GM23338 (cell line): ENCODE results near the gene TTYH3. TPM values are rescaled to one million over a fixed set of nuclear protein-coding genes. Genes with fewer than 3 reads are reported as not detected.

Experiments
- ATAC-seq: fragments of 200-7000 bp; cut with Tn5 transposase; 3 replicates; pipeline ENCODE4 v1.9.1; 2020
- DNase-seq: peaks from one replicate; pipeline ENCODE4 v3.0.0-alpha.2; 2015; ENCODE audit warnings: low spot score
- H2AFZ ChIP-seq: fragments of 200-600 bp; sonication (generic); 2 replicates; pipeline ENCODE4 v1.8.0; 2016; ENCODE audit warnings: antibody characterized with exemption, mild to moderate bottlenecking, moderate library complexity
- H3F3A ChIP-seq: fragments of 200-600 bp; sonication (generic); replicated peaks from 2 replicates; pipeline ENCODE4 v1.8.0; 2017; ENCODE audit warnings: antibody characterized with exemption, mixed run types, low read depth
- H3K27ac ChIP-seq: fragments of 200-600 bp; sonication (generic); 2 replicates; pipeline ENCODE4 v1.6.1; 2016; ENCODE audit warnings: low read depth
- H3K27me3 ChIP-seq: fragments of 200-600 bp; sonication (generic); 2 replicates; pipeline ENCODE4 v1.8.0; 2016; ENCODE audit warnings: mild to moderate bottlenecking, mixed run types, moderate library complexity; ENCODE audit not compliant: insufficient read depth
- H3K36me3 ChIP-seq: fragments of 200-600 bp; sonication (generic); 2 replicates; pipeline ENCODE4 v1.8.0; 2016; ENCODE audit warnings: mild to moderate bottlenecking; ENCODE audit not compliant: insufficient read depth
- H3K4me1 ChIP-seq: fragments of 200-600 bp; sonication (generic); 2 replicates; pipeline ENCODE4 v1.8.0; 2016; ENCODE audit warnings: mild to moderate bottlenecking, moderate library complexity; ENCODE audit not compliant: insufficient read depth
- H3K4me2 ChIP-seq: fragments of 200-600 bp; sonication (generic); 2 replicates; pipeline ENCODE4 v1.7.1; 2017; ENCODE audit warnings: mixed run types
- H3K4me3 ChIP-seq: fragments of 200-600 bp; sonication (generic); 2 replicates; pipeline ENCODE4 v1.6.1; 2016; ENCODE audit warnings: mixed run types
- H3K79me2 ChIP-seq: fragments of 200-600 bp; sonication (generic); replicated peaks from 2 replicates; pipeline ENCODE4 v1.8.0; 2017; ENCODE audit warnings: mild to moderate bottlenecking; ENCODE audit not compliant: insufficient read depth
- H3K9me2 ChIP-seq: fragments of 200-600 bp; sonication (generic); 2 replicates; pipeline ENCODE4 v1.8.0; 2017; ENCODE audit not compliant: insufficient read depth
- H4K20me1 ChIP-seq: fragments of 200-600 bp; sonication (generic); replicated peaks from 2 replicates; pipeline ENCODE4 v1.8.0; 2017; ENCODE audit warnings: mild to moderate bottlenecking; ENCODE audit not compliant: insufficient read depth
- H3K27ac Mint-ChIP-seq: 2 replicates; pipeline ENCODE4 v1.8.0; 2020; ENCODE audit warnings: inconsistent platforms, mild to moderate bottlenecking, moderate library complexity, mixed read lengths
- H3K27me3 Mint-ChIP-seq: 3 replicates; pipeline ENCODE4 v1.8.0; 2022; ENCODE audit warnings: low read depth, mild to moderate bottlenecking, moderate library complexity, mixed read lengths, inconsistent platforms; ENCODE audit not compliant: insufficient read depth, poor library complexity
- H3K36me3 Mint-ChIP-seq: 3 replicates; pipeline ENCODE4 v1.8.0; 2021; ENCODE audit warnings: low read depth, mild to moderate bottlenecking, inconsistent platforms, moderate library complexity, mixed read lengths
- H3K4me1 Mint-ChIP-seq: 3 replicates; pipeline ENCODE4 v1.8.0; 2020; ENCODE audit warnings: mild to moderate bottlenecking, inconsistent platforms, mixed read lengths
- H3K4me3 Mint-ChIP-seq: 3 replicates; pipeline ENCODE4 v1.8.0; 2021; ENCODE audit warnings: moderate library complexity, mild to moderate bottlenecking, inconsistent platforms, mixed read lengths
- H3K9me3 Mint-ChIP-seq: 3 replicates; pipeline ENCODE4 v1.8.0; 2020; ENCODE audit warnings: moderate library complexity, mild to moderate bottlenecking, inconsistent platforms, mixed read lengths
- EZH2phosphoT487 ChIP-seq: fragments of 200-600 bp; sonication (generic); IDR thresholded peaks from one replicate; pipeline ENCODE4 v1.8.1; 2018; ENCODE audit warnings: antibody characterized with exemption; ENCODE audit not compliant: unreplicated experiment
- polyA plus RNA-seq: library from polyadenylated mRNA; unstranded; fragments of >200 nt; fragmentation: Nextera tagmentation; extraction: Ambion mirVana; gene quantifications from 2 replicates; pipeline ENCODE4 v1.2.1, GENCODE V29; 2016
- total RNA-seq: library from RNA; depleted of rRNA; stranded (reverse); fragments of >200 nt; shearing (Covaris generic); gene quantifications from 2 replicates; pipeline ENCODE4 v1.2.3, GENCODE V29; 2014
- TF ChIP-seq, protein P1 (sequence below): IDR thresholded peaks from one replicate; pipeline ENCODE4 v1.6.1; 2018; ENCODE audit warnings: antibody characterized with exemption; ENCODE audit not compliant: unreplicated experiment
- TF ChIP-seq, protein P2 (sequence below), 2 experiments: fragments of 200-600 bp in 1 of 2; sonication (generic) in 1 of 2; conservative IDR thresholded peaks; 2 replicates each; pipeline versions ENCODE4 v1.5.1 to v1.6.1; 2016 to 2017; ENCODE audit warnings: antibody characterized with exemption in 2 of 2, low read depth in 2 of 2, mild to moderate bottlenecking in 2 of 2, moderate library complexity in 1 of 2

TTYH3 gene
- total and polyA plus RNA-seq, 2 experiments from 2014 or later = 59.6 to 126 TPM

DNA sequence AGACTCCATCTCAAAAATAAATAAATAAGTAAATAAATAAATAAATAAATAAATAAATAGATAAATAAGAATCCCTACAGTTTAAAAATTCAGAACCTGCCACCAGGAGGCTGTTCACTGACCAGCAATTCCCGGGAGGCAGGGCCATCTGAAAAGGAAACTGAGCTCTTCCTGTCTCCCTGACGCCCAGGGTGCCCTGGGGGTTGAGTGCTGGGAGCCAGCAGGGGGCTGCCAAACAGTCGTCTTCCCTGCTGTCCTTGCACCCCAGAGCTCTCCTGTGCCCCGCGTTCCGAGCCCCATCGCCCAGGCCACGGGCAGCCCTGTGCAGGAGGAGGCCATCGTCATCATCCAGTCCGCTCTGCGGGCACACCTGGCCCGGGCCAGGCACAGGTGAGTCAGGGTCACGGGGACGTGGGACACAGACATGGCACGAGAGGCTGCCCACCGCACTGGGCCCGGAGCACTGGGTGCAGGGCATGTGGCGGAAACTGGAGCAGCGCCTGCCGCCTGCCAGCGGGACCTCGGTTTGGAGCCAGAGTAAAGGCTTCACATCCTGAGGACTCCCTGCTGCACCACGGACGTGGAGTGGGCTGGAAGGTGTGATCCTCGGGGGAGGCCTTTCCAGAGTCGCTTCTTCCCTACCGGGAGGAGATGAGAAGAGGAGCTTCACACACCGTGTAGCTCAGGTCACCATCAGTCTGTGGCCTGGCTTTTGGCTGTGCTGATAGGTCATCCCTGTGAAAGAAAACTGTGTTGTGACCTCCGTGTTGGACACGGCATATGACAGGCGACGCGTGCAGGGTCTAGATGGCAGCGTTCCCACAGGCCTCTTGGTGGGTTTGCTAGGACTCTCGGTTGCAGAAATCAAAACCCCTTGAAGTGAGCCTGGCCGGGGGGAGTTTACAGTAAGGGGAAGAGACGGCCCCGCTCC lies 25.9 kb upstream of the TTYH3 start:
- H3K36me3 ChIP-seq = no peaks in the 10 kb centered on the region
- no peaks in the 10 kb centered on the region for H3K4me1 ChIP-seq
- H3K9me2 ChIP-seq = no peaks in the 10 kb centered on the region
- H3K36me3 Mint-ChIP-seq = no peaks in the 10 kb centered on the region; the same call in 2 of the 3 replicates
- H4K20me1 ChIP-seq = no peaks in the 10 kb centered on the region
- ATAC-seq (no peak), DNase-seq (no peak)
- no peak overlapping the region for H2AFZ ChIP-seq
- H3K79me2 ChIP-seq = no peaks in the 10 kb centered on the region
- H3K27me3 ChIP-seq = no peaks in the 10 kb centered on the region
- H3K4me2 ChIP-seq = no peak overlapping the region
- H3K9me3 Mint-ChIP-seq = no peaks in the 10 kb centered on the region
- no peak overlapping the region for H3K4me3 Mint-ChIP-seq
- H3F3A ChIP-seq = 0 out of 2 replicates have a peak, but pooled peaks cover 4% of the 10 kb centered on the region
- no peak overlapping the region for H3K27ac ChIP-seq
- TF ChIP-seq, protein P1, sequence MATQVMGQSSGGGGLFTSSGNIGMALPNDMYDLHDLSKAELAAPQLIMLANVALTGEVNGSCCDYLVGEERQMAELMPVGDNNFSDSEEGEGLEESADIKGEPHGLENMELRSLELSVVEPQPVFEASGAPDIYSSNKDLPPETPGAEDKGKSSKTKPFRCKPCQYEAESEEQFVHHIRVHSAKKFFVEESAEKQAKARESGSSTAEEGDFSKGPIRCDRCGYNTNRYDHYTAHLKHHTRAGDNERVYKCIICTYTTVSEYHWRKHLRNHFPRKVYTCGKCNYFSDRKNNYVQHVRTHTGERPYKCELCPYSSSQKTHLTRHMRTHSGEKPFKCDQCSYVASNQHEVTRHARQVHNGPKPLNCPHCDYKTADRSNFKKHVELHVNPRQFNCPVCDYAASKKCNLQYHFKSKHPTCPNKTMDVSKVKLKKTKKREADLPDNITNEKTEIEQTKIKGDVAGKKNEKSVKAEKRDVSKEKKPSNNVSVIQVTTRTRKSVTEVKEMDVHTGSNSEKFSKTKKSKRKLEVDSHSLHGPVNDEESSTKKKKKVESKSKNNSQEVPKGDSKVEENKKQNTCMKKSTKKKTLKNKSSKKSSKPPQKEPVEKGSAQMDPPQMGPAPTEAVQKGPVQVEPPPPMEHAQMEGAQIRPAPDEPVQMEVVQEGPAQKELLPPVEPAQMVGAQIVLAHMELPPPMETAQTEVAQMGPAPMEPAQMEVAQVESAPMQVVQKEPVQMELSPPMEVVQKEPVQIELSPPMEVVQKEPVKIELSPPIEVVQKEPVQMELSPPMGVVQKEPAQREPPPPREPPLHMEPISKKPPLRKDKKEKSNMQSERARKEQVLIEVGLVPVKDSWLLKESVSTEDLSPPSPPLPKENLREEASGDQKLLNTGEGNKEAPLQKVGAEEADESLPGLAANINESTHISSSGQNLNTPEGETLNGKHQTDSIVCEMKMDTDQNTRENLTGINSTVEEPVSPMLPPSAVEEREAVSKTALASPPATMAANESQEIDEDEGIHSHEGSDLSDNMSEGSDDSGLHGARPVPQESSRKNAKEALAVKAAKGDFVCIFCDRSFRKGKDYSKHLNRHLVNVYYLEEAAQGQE = no peak
- TF ChIP-seq EZH2phosphoT487 = no peak
- H3K4me3 ChIP-seq = no peak overlapping the region
- peaks cover 8% of the 10 kb centered on the region for H3K27me3 Mint-ChIP-seq
- peaks cover 13% of the 10 kb centered on the region for H3K4me1 Mint-ChIP-seq
- no peak overlapping the region for H3K27ac Mint-ChIP-seq

DNA sequence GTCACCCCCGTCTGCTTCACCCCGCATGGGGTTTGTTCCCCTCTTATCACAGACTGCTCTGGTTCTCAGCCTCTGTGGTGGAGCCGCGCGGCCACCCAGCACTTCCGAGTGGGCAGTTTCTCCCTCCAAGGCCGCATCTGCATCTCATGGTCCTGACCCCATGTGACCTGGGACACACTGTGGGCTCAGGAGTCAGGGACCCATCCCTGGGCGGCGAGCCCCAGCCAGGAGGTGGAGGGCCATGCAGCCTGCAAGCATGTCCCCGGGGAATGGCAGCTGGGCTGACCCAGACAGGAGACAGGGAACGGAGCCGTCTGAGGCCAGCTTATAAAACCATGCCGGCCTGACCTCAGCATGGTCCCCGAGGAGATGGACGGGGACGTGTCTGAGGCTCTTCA lies 25.2 kb upstream of the TTYH3 start:
- ATAC-seq = no peak

More for the DNA sequence above, 25.2 kb upstream of the TTYH3 start:
- no peaks in the 10 kb centered on the region for H3K27me3 ChIP-seq
- DNase-seq = no peak
- no peaks in the 10 kb centered on the region for H3K79me2 ChIP-seq
- no peaks in the 10 kb centered on the region for H4K20me1 ChIP-seq
- H3K4me1 Mint-ChIP-seq = peaks cover 13% of the 10 kb centered on the region
- no peak overlapping the region for H3K4me3 Mint-ChIP-seq
- H3K27me3 Mint-ChIP-seq = peaks cover 8% of the 10 kb centered on the region
- TF ChIP-seq, protein P2, sequence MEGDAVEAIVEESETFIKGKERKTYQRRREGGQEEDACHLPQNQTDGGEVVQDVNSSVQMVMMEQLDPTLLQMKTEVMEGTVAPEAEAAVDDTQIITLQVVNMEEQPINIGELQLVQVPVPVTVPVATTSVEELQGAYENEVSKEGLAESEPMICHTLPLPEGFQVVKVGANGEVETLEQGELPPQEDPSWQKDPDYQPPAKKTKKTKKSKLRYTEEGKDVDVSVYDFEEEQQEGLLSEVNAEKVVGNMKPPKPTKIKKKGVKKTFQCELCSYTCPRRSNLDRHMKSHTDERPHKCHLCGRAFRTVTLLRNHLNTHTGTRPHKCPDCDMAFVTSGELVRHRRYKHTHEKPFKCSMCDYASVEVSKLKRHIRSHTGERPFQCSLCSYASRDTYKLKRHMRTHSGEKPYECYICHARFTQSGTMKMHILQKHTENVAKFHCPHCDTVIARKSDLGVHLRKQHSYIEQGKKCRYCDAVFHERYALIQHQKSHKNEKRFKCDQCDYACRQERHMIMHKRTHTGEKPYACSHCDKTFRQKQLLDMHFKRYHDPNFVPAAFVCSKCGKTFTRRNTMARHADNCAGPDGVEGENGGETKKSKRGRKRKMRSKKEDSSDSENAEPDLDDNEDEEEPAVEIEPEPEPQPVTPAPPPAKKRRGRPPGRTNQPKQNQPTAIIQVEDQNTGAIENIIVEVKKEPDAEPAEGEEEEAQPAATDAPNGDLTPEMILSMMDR (conservative IDR thresholded peaks at IDR 0.05; ENCODE audit: low read depth in 2 of 2) = no peak
- no peaks in the 10 kb centered on the region for H3K9me3 Mint-ChIP-seq
- no peak overlapping the region for H3K4me2 ChIP-seq
- H3K9me2 ChIP-seq = no peaks in the 10 kb centered on the region
- no peak overlapping the region for H3K27ac ChIP-seq
- H2AFZ ChIP-seq = no peak overlapping the region
- no peaks in the 10 kb centered on the region for H3K36me3 Mint-ChIP-seq
- H3K27ac Mint-ChIP-seq = no peak overlapping the region
- H3K36me3 ChIP-seq = no peaks in the 10 kb centered on the region
- H3K4me1 ChIP-seq = no peaks in the 10 kb centered on the region
- no peak overlapping the region for H3K4me3 ChIP-seq
- 0 out of 2 replicates have a peak, but pooled peaks cover 2% of the 10 kb centered on the region for H3F3A ChIP-seq
